ENCODE results near the gene FMO2.

GRCh38 chr1:171247501-171247900 lies 62.4 kb downstream of the FMO2 start:
- no peak for TF ChIP-seq POLR2A (IDR thresholded peaks at IDR 0.05)
- no peak for TF ChIP-seq POLR2AphosphoS5 (IDR thresholded peaks at IDR 0.05)
- no peak for TF ChIP-seq CTCF (IDR thresholded peaks at IDR 0.05)
- TF ChIP-seq EP300 (IDR thresholded peaks at IDR 0.05), result no peak
